ES-I3 (cell line): ENCODE results near the gene CARD11.
"Not testable (repeated sequence)": the region's sequence is repeated elsewhere in the genome, so short reads cannot be mapped to it uniquely, and the experiment has no call there.

Experiments
- H3K36me3 ChIP-seq: 2 replicates; pipeline ENCODE4 v1.6.1; 2013; ENCODE audit warnings: mild to moderate bottlenecking, low read length, control low read depth, moderate library complexity; ENCODE audit not compliant: insufficient read depth
- H3K4me1 ChIP-seq: 2 replicates; pipeline ENCODE4 v1.6.1; 2013; ENCODE audit warnings: mild to moderate bottlenecking, control low read depth, low read length; ENCODE audit not compliant: insufficient read depth
- H3K9ac ChIP-seq: 2 replicates; pipeline ENCODE4 v1.6.1; 2013; ENCODE audit warnings: low read depth, mild to moderate bottlenecking, low read length, moderate library complexity
- H3K9me3 ChIP-seq: 2 replicates; pipeline ENCODE4 v1.6.1; 2013; ENCODE audit warnings: mild to moderate bottlenecking, low read length, moderate library complexity; ENCODE audit not compliant: control insufficient read depth, insufficient read depth

CARD11 gene

GRCh38 chr7:2924866-2925840, 118.5 kb downstream of the CARD11 start:
- Histone ChIP-seq H3K9ac (no peak overlapping the region), H3K9me3 (no peaks in the 10 kb centered on the region), H3K4me1 (no peaks in the 10 kb centered on the region), H3K36me3 (no peaks in the 10 kb centered on the region)

- no peaks in the 10 kb centered on the region for H3K36me3 ChIP-seq
- H3K4me1 ChIP-seq: no peaks in the 10 kb centered on the region
- H3K9ac ChIP-seq: no peak overlapping the region
- no peaks in the 10 kb centered on the region for H3K9me3 ChIP-seq
These were observed 119.6 kb downstream of the CARD11 start for GRCh38 chr7:2923886-2924574.

- Histone ChIP-seq H3K9me3 (no peaks in the 10 kb centered on the region), H3K9ac (no peak overlapping the region), H3K4me1 (no peaks in the 10 kb centered on the region), H3K36me3 (no peaks in the 10 kb centered on the region)
These were observed 120.3 kb downstream of the CARD11 start for GRCh38 chr7:2923291-2923781.

GRCh38 chr7:2922866-2923265, 120.8 kb downstream of the CARD11 start:
- Histone ChIP-seq H3K9me3 (no peaks in the 10 kb centered on the region), H3K36me3 (no peaks in the 10 kb centered on the region), H3K9ac (no peak overlapping the region), H3K4me1 (no peaks in the 10 kb centered on the region)

GRCh38 chr7:2922348-2922691, 121.3 kb downstream of the CARD11 start:
- no peak overlapping the region for H3K9ac ChIP-seq

GRCh38 chr7:2921653-2922347, 121.9 kb downstream of the CARD11 start:
- Histone ChIP-seq H3K4me1 (no peaks in the 10 kb centered on the region), H3K36me3 (no peaks in the 10 kb centered on the region), H3K9me3 (no peaks in the 10 kb centered on the region), H3K9ac (no peak overlapping the region)

More at GRCh38 chr7:2922348-2922691, 121.3 kb downstream of the CARD11 start:
- no peaks in the 10 kb centered on the region for H3K36me3 ChIP-seq
- no peaks in the 10 kb centered on the region for H3K9me3 ChIP-seq
- no peaks in the 10 kb centered on the region for H3K4me1 ChIP-seq

GRCh38 chr7:2920956-2921652, 122.6 kb downstream of the CARD11 start:
- Histone ChIP-seq H3K9ac (no peak overlapping the region), H3K36me3 (no peaks in the 10 kb centered on the region), H3K9me3 (no peaks in the 10 kb centered on the region), H3K4me1 (no peaks in the 10 kb centered on the region)

GRCh38 chr7:2920480-2920879, 123.2 kb downstream of the CARD11 start:
- not testable (repeated sequence) for H3K4me1 ChIP-seq, H3K9me3 ChIP-seq, H3K9ac ChIP-seq, H3K36me3 ChIP-seq

- Histone ChIP-seq H3K9ac (no peak overlapping the region), H3K9me3 (no peaks in the 10 kb centered on the region), H3K4me1 (no peaks in the 10 kb centered on the region), H3K36me3 (no peaks in the 10 kb centered on the region)
These were observed 123.6 kb downstream of the CARD11 start for GRCh38 chr7:2920041-2920440.

- Histone ChIP-seq H3K9ac (no peak overlapping the region), H3K9me3 (no peaks in the 10 kb centered on the region), H3K4me1 (no peaks in the 10 kb centered on the region), H3K36me3 (no peaks in the 10 kb centered on the region)
These were observed 124.4 kb downstream of the CARD11 start for GRCh38 chr7:2919256-2919655.

GRCh38 chr7:2918406-2918805, 125.3 kb downstream of the CARD11 start:
- no peaks in the 10 kb centered on the region for H3K36me3 ChIP-seq
- H3K4me1 ChIP-seq: no peaks in the 10 kb centered on the region
- no peak overlapping the region for H3K9ac ChIP-seq
- no peaks in the 10 kb centered on the region for H3K9me3 ChIP-seq

GRCh38 chr7:2915023-2915422, 128.6 kb downstream of the CARD11 start:
- H3K36me3 ChIP-seq: no peaks in the 10 kb centered on the region
- no peak overlapping the region for H3K9ac ChIP-seq
- no peaks in the 10 kb centered on the region for H3K4me1 ChIP-seq
- no peaks in the 10 kb centered on the region for H3K9me3 ChIP-seq

GRCh38 chr7:2913760-2914387, 129.8 kb downstream of the CARD11 start:
- Histone ChIP-seq H3K9me3 (no peaks in the 10 kb centered on the region), H3K4me1 (no peaks in the 10 kb centered on the region), H3K36me3 (no peaks in the 10 kb centered on the region), H3K9ac (no peak overlapping the region)
